Hematopoietic multipotent progenitor cell (in vitro differentiated cells): Measurements from ENCODE around the gene NUDT3. TPM values are rescaled to one million over a fixed set of nuclear protein-coding genes. Genes with fewer than 3 reads are reported as not detected.
"Not testable (repeated sequence)": the region's sequence is repeated elsewhere in the genome, so short reads cannot be mapped to it uniquely, and the experiment has no call there.

Experiments
- DNase-seq, 3 donors: peaks; one replicate each; pipeline ENCODE4 v3.0.0-alpha.2; 2011 to 2015; ENCODE audit warnings: low read depth in 2 of 3, low spot score in 2 of 3
- total RNA-seq: library from RNA; depleted of rRNA; stranded (reverse); fragments of >200 nt; gene quantifications from one replicate; pipeline ENCODE4 v1.2.3, GENCODE V29; 2012

The NUDT3 gene
- total RNA-seq, 1 donor = 28.3 TPM

GRCh38 chr6:34371865-34372264 is 20.6 kb downstream of the NUDT3 start:
- DNase-seq = not testable (repeated sequence)

- no peak for DNase-seq
Observed at GRCh38 chr6:34370361-34370760, 22.1 kb downstream of the NUDT3 start.

GRCh38 chr6:34369385-34369784 is 23.1 kb downstream of the NUDT3 start:
- DNase-seq = no peak

GRCh38 chr6:34366639-34366921 is 25.9 kb downstream of the NUDT3 start:
- DNase-seq = no peak

GRCh38 chr6:34365781-34366638 is 26.5 kb downstream of the NUDT3 start:
- not testable (repeated sequence) for DNase-seq

- not testable (repeated sequence) for DNase-seq
Observed at GRCh38 chr6:34363681-34364075, 28.8 kb downstream of the NUDT3 start.

GRCh38 chr6:34362909-34363680 is 29.4 kb downstream of the NUDT3 start:
- DNase-seq = peak in 1 of 3 donors; percentile 37

- DNase-seq = no peak
Observed at GRCh38 chr6:34362176-34362575, 30.3 kb downstream of the NUDT3 start.

GRCh38 chr6:34360556-34360955 is 31.9 kb downstream of the NUDT3 start:
- DNase-seq = no peak

GRCh38 chr6:34359418-34360158 is 32.9 kb downstream of the NUDT3 start:
- no peak for DNase-seq

GRCh38 chr6:34358389-34358905 is 34.0 kb downstream of the NUDT3 start:
- no peak for DNase-seq

- DNase-seq = no peak
Observed at GRCh38 chr6:34357937-34358336, 34.5 kb downstream of the NUDT3 start.

GRCh38 chr6:34355889-34356288 is 36.6 kb downstream of the NUDT3 start:
- no peak for DNase-seq

- not testable (repeated sequence) for DNase-seq
Observed at GRCh38 chr6:34354230-34354629, 38.2 kb downstream of the NUDT3 start.

- not testable (repeated sequence) for DNase-seq
Observed at GRCh38 chr6:34353530-34353929, 38.9 kb downstream of the NUDT3 start.

GRCh38 chr6:34352305-34352937 is 40.0 kb downstream of the NUDT3 start:
- DNase-seq = no peak

- DNase-seq = no peak
Observed at GRCh38 chr6:34350934-34351217, 41.6 kb downstream of the NUDT3 start.

GRCh38 chr6:34350137-34350933 is 42.1 kb downstream of the NUDT3 start:
- DNase-seq = no peak

- no peak for DNase-seq
Observed at GRCh38 chr6:34349211-34349610, 43.3 kb downstream of the NUDT3 start.

- no peak for DNase-seq
Observed at GRCh38 chr6:34347303-34347702, 45.2 kb downstream of the NUDT3 start.
